Osteoblast (primary cell): ENCODE measurements around the gene CSNK1E. TPM values are rescaled to one million over a fixed set of nuclear protein-coding genes. Genes with fewer than 3 reads are reported as not detected.
"Not testable (repeated sequence)": the region's sequence is repeated elsewhere in the genome, so short reads cannot be mapped to it uniquely, and the experiment has no call there.

Experiments used
- DNase-seq: peaks from one replicate; pipeline ENCODE4 v3.0.0; 2011; ENCODE audit warnings: low spot score, mixed read lengths; ENCODE audit not compliant: insufficient read length; ENCODE audit errors: missing footprints
- H2AFZ ChIP-seq: 2 replicates; pipeline ENCODE4 v1.6.0; 2011; ENCODE audit warnings: mild to moderate bottlenecking, low read length
- H3K27ac ChIP-seq: 2 replicates; pipeline ENCODE4 v1.5.1; 2011; ENCODE audit warnings: mild to moderate bottlenecking, low read depth, low read length, moderate library complexity
- H3K27me3 ChIP-seq: 2 replicates; pipeline ENCODE4 v1.6.0; 2012; ENCODE audit warnings: mild to moderate bottlenecking, control low read depth, inconsistent platforms, low read length, moderate library complexity; ENCODE audit not compliant: insufficient read depth
- H3K36me3 ChIP-seq: 2 replicates; pipeline ENCODE4 v1.5.1; 2011; ENCODE audit warnings: mild to moderate bottlenecking, low read length, control low read depth, moderate library complexity; ENCODE audit not compliant: insufficient read depth
- H3K4me1 ChIP-seq: 2 replicates; pipeline ENCODE4 v1.5.1; 2011; ENCODE audit warnings: mild to moderate bottlenecking, low read length, control low read depth, moderate library complexity; ENCODE audit not compliant: insufficient read depth
- H3K4me2 ChIP-seq: 2 replicates; pipeline ENCODE4 v1.6.0; 2011; ENCODE audit warnings: mild to moderate bottlenecking, low read length; ENCODE audit not compliant: insufficient read depth
- H3K4me3 ChIP-seq: fragments of 200-600 bp; sonication (generic); 3 replicates; pipeline ENCODE4 v1.5.1; 2012; ENCODE audit warnings: mild to moderate bottlenecking, low read length, inconsistent platforms; ENCODE audit not compliant: insufficient read depth
- H3K79me2 ChIP-seq: 2 replicates; pipeline ENCODE4 v1.6.0; 2012; ENCODE audit warnings: mild to moderate bottlenecking, low read length, control low read depth, inconsistent platforms; ENCODE audit not compliant: insufficient read depth
- H3K9me3 ChIP-seq: 2 replicates; pipeline ENCODE4 v1.5.1; 2011; ENCODE audit warnings: low read depth, low read length, control low read depth
- H4K20me1 ChIP-seq: 2 replicates; pipeline ENCODE4 v1.6.0; 2012; ENCODE audit warnings: mild to moderate bottlenecking, low read length, control low read depth; ENCODE audit not compliant: insufficient read depth
- CTCF ChIP-seq: IDR thresholded peaks from 2 replicates; pipeline ENCODE4 v1.5.1; 2011; ENCODE audit warnings: mild to moderate bottlenecking, low read depth, low read length, moderate library complexity; ENCODE audit errors: extremely low read depth
- total RNA-seq: library from RNA; depleted of rRNA; stranded (reverse); fragments of >200 nt; gene quantifications from 2 replicates; pipeline ENCODE4 v1.2.3, GENCODE V29; 2012

The CSNK1E gene
- 142 and 152 TPM in 2 replicates for total RNA-seq

DNA sequence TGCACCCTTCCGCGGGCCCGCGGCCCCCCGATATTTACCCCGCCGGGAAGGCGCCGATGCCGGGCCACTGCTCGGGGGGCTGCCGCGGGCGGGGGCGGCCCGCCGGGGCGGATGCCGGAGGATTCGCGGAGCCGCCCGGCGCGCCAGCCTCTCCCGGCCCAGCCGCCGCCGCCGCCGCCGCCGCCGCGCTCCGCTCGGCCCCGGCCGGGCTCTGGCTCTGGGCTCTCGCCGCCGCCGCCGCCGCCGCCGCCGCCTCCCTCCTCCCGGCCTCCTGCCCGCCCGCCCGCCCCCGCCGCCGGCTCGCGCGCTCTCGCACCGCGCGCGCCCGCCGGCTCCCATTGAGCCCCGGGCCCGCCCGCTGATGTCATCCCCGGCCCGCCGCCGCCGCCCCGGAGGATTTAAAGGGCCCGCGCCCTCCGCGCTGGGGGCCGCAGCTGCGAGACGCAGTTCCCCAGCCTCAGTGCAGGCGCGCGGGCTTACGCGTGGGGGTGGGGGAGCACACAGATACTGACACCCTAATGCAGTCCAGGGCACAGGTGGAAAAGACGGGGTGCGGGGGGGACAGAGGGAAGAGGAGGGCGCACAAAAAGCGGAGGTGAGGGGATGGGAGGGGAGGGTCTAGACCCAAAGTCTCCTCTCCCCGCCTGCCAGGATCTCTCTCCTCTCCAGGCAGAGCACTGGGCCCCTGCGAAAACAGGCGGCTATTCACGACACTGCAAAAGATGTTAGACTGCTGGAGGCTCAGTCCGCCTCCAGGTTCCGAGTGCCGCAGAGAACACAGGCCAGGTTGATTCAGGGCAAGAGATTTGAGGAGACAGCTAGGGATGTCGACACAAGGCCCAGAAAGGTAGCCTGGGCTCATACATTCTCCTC lies at the start of gene CSNK1E:
TSS of gene CSNK1E (minus strand) at position 312 of the 873 bp plus-strand sequence. CDS start 3,276 bp downstream, outside the sequence.
- Histone ChIP-seq H3K27me3 (no peaks in the 10 kb centered on the region), H3K36me3 (peaks cover 9% of the 10 kb centered on the region), H3K4me2 (peak within 1 kb of the TSS; percentile 85), H3K27ac (peak within 1 kb of the TSS; percentile 94), H3K4me1 (peaks cover 43% of the 10 kb centered on the region), H4K20me1 (peaks cover 41% of the 10 kb centered on the region), H3K9me3 (no peaks in the 10 kb centered on the region), H3K4me3 (peak within 1 kb of the TSS; percentile 94), H3K79me2 (peaks cover 45% of the 10 kb centered on the region), H2AFZ (peak within 1 kb of the TSS; percentile 87)
- DNase-seq, result peak; percentile 98
- no peak for TF ChIP-seq CTCF

GRCh38 chr22:38365829-38366228 lies 48.6 kb upstream of the CSNK1E start:
- H3K79me2 ChIP-seq, H3K4me2 ChIP-seq, H2AFZ ChIP-seq, H3K27ac ChIP-seq, H3K27me3 ChIP-seq, DNase-seq, H3K36me3 ChIP-seq, H3K4me1 ChIP-seq, H4K20me1 ChIP-seq, H3K9me3 ChIP-seq, H3K4me3 ChIP-seq: not testable (repeated sequence)

DNA sequence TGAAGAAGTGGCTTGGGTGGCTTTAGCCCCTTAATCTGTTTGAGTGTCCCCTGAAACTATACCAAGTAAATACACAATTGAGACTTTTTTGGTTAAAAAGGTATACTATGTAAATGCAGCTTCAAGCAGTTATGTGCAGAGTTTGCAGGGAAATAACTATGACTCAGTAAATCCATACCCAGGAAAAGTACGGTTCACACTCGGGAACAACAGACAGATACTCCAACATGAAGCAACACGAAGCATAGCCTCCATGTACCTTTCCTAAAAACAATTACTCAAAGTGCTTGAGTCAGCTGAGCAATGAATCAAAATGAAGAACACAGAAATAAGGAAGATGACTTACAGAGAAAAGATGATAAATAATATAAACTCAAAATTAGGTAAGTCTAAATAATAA lies 47.9 kb upstream of the CSNK1E start:
- H3K27me3 ChIP-seq, H3K4me1 ChIP-seq, H4K20me1 ChIP-seq, DNase-seq, H3K27ac ChIP-seq, H2AFZ ChIP-seq, H3K4me3 ChIP-seq, H3K36me3 ChIP-seq, H3K79me2 ChIP-seq, H3K9me3 ChIP-seq, H3K4me2 ChIP-seq: not testable (repeated sequence)

DNA sequence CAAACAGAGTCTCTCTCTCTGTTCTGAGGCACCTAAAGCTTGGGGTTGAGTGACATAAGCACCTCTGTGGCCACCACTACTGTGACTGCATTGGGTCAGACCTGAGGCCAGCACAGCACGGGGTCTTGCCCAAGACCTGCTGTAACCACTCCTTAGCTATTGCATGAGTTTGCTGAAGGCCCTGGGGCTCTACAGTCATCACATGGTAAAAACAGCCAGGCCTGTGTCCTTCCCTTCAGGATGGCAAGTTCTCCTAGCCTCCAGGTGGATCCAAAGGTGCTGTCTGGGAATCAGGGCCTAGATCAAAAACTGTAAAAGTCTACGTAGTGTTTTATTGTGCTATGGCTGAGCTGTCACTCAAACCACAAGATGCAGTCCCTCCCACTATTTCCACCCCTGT lies 43.3 kb upstream of the CSNK1E start:
- not testable (repeated sequence) for H3K9me3 ChIP-seq, H3K27me3 ChIP-seq, H2AFZ ChIP-seq

DNA sequence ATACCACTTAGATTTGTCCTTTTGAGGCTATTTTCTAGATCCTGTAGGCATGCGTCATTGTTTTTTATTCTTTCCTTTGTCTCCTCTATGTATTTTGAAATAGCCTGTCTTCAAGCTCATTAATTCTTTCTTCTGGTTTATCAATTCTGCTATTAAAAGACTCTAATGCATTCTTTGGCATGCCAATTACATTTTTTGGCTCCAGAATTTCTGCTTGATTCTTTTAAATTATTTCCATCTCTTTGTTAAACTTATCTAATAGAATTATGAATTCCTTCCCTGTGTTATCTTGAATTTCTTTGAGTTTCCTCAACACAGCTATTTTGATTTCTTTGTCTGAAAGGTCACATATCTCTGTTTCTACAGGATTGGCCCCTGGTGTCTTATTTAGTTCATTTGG lies 42.6 kb upstream of the CSNK1E start:
- H3K79me2 ChIP-seq, H3K27me3 ChIP-seq, DNase-seq, H3K4me1 ChIP-seq, H3K9me3 ChIP-seq, H2AFZ ChIP-seq, H3K36me3 ChIP-seq, H4K20me1 ChIP-seq, H3K4me3 ChIP-seq, H3K27ac ChIP-seq, H3K4me2 ChIP-seq: not testable (repeated sequence)

More for the DNA sequence above, 43.3 kb upstream of the CSNK1E start:
- not testable (repeated sequence) for H3K36me3 ChIP-seq, H3K4me2 ChIP-seq, H4K20me1 ChIP-seq, H3K4me1 ChIP-seq, H3K27ac ChIP-seq, H3K79me2 ChIP-seq, H3K4me3 ChIP-seq, DNase-seq

GRCh38 chr22:38357971-38358370 lies 40.7 kb upstream of the CSNK1E start:
- not testable (repeated sequence) for H3K4me3 ChIP-seq, H3K27ac ChIP-seq, H4K20me1 ChIP-seq, H3K4me1 ChIP-seq, H3K79me2 ChIP-seq, H3K4me2 ChIP-seq, DNase-seq, H3K27me3 ChIP-seq, H3K9me3 ChIP-seq, H2AFZ ChIP-seq, H3K36me3 ChIP-seq
